Measurements from ENCODE around the gene PCDH1. TPM values are rescaled to one million over a fixed set of nuclear protein-coding genes. Genes with fewer than 3 reads are reported as not detected.

The PCDH1 gene
- total and polyA plus RNA-seq, 10 donors, result 0.30 to 11.4 (median 5.3) TPM

GRCh38 chr5:141864371-141865370 is 13.5 kb downstream of the PCDH1 start:
- WGBS, 5 donors, result 84 to 92% (median 89%) methylated on average over 18 to 24 of the region's 24 CpGs
- H3K27ac ChIP-seq, result no peak overlapping the region
- DNase-seq, result no peak
- no peaks in the 10 kb centered on the region for H3K4me1 ChIP-seq
- no peaks in the 10 kb centered on the region for H3K9me3 ChIP-seq
- no peaks in the 10 kb centered on the region for H3K36me3 ChIP-seq
- no peak for TF ChIP-seq POLR2A (IDR thresholded peaks at IDR 0.05)
- no peak for TF ChIP-seq POLR2AphosphoS5 (IDR thresholded peaks at IDR 0.05)
- TF ChIP-seq CTCF (IDR thresholded peaks at IDR 0.05 in 8 of 11, conservative IDR thresholded peaks at IDR 0.05 in 3 of 11), result no peak
- intact Hi-C loops (cut with DNase I; ENCODE audit: low total_unique reads), result no loop called here
- peaks cover 0 to 22% (median 0%) of the 10 kb centered on the region in 7 donors for H3K27me3 ChIP-seq (replicated peaks in 1 of 7)
- H3K4me3 ChIP-seq, result no peak overlapping the region

GRCh38 chr5:141863569-141864178 is 14.5 kb downstream of the PCDH1 start:
- no peak overlapping the region for H3K27ac ChIP-seq
- H3K4me3 ChIP-seq, result no peak overlapping the region
- DNase-seq, result no peak
- TF ChIP-seq POLR2A (IDR thresholded peaks at IDR 0.05), result no peak
- TF ChIP-seq POLR2AphosphoS5 (IDR thresholded peaks at IDR 0.05), result no peak
- TF ChIP-seq CTCF (IDR thresholded peaks at IDR 0.05 in 8 of 11, conservative IDR thresholded peaks at IDR 0.05 in 3 of 11), result no peak
- H3K4me1 ChIP-seq, result no peaks in the 10 kb centered on the region
- intact Hi-C loops (cut with DNase I; ENCODE audit: low total_unique reads), result no loop called here
- H3K9me3 ChIP-seq, result no peaks in the 10 kb centered on the region
- 94 to 98% (median 95%) methylated on average over 14 to 20 of the region's 20 CpGs for WGBS, 5 donors
- no peaks in the 10 kb centered on the region for H3K36me3 ChIP-seq
- peaks cover 0 to 19% (median 0%) of the 10 kb centered on the region in 7 donors for H3K27me3 ChIP-seq (replicated peaks in 1 of 7)

- no peak for DNase-seq
- Histone ChIP-seq H3K27ac (no peak overlapping the region), H3K4me3 (no peak overlapping the region), H3K27me3 (replicated peaks in 1 of 7) (peaks cover 0 to 15% (median 0%) of the 10 kb centered on the region in 7 donors), H3K4me1 (no peaks in the 10 kb centered on the region), H3K36me3 (no peaks in the 10 kb centered on the region), H3K9me3 (no peaks in the 10 kb centered on the region)
- WGBS, 5 donors, result 84 to 95% (median 89%) methylated on average over 13 to 16 of the region's 16 CpGs
- intact Hi-C loops (cut with DNase I; ENCODE audit: low total_unique reads), result no loop called here
- TF ChIP-seq POLR2A (IDR thresholded peaks at IDR 0.05) (no peak), POLR2AphosphoS5 (IDR thresholded peaks at IDR 0.05) (no peak), CTCF (IDR thresholded peaks at IDR 0.05 in 8 of 11, conservative IDR thresholded peaks at IDR 0.05 in 3 of 11) (no peak)
Observed at GRCh38 chr5:141862936-141863543, 15.2 kb downstream of the PCDH1 start.
